HTERT RPE-1 (cell line): ENCODE measurements around the gene RFK.

ENCODE experiments used
- in situ Hi-C: fragments of 300-500 bp; cut with MboI; formaldehyde crosslinking; loops from 4 replicates; pipeline ENCODE4 v1.14.3; 2020; ENCODE audit warnings: low sequenced_read_pairs

RFK gene

GRCh38 chr9:76413658-76414057 is 19.4 kb upstream of the RFK start:
- in situ Hi-C loops: no loop called here

GRCh38 chr9:76412638-76413037 is 18.4 kb upstream of the RFK start:
- in situ Hi-C loops: no loop called here

- in situ Hi-C loops: no loop called here
Measured at GRCh38 chr9:76405868-76406267, 11.6 kb upstream of the RFK start.

GRCh38 chr9:76405340-76405739 is 11.1 kb upstream of the RFK start:
- in situ Hi-C loops: no loop called here

GRCh38 chr9:76404401-76404800 is 10.2 kb upstream of the RFK start:
- in situ Hi-C loops: no loop called here

GRCh38 chr9:76403352-76403751 is 9.1 kb upstream of the RFK start:
- in situ Hi-C loops: no loop called here

GRCh38 chr9:76401580-76402354 is 7.5 kb upstream of the RFK start:
- in situ Hi-C loops: no loop called here

GRCh38 chr9:76401176-76401575 is 7.0 kb upstream of the RFK start:
- in situ Hi-C loops: no loop called here

GRCh38 chr9:76400534-76401096 is 6.4 kb upstream of the RFK start:
- in situ Hi-C loops: no loop called here

- in situ Hi-C loops: no loop called here
Measured at GRCh38 chr9:76399856-76400255, 5.6 kb upstream of the RFK start.

- in situ Hi-C loops: no loop called here
Measured at GRCh38 chr9:76396597-76396996, 2.4 kb upstream of the RFK start.

GRCh38 chr9:76396144-76396543 is 1.9 kb upstream of the RFK start:
- in situ Hi-C loops: no loop called here

GRCh38 chr9:76395381-76395780 is 1.2 kb upstream of the RFK start:
- in situ Hi-C loops: no loop called here

- in situ Hi-C loops: no loop called here
Measured at GRCh38 chr9:76394960-76395252, 680 bp upstream of the RFK start.

GRCh38 chr9:76390656-76391055 is 3.6 kb downstream of the RFK start:
- in situ Hi-C loops: no loop called here

GRCh38 chr9:76379494-76379893 is 14.7 kb downstream of the RFK start:
- in situ Hi-C loops: no loop called here

- in situ Hi-C loops: no loop called here
Measured at GRCh38 chr9:76378367-76379073, 15.7 kb downstream of the RFK start.

- in situ Hi-C loops: no loop called here
Measured at GRCh38 chr9:76377791-76378190, 16.4 kb downstream of the RFK start.

- in situ Hi-C loops: no loop called here
Measured at GRCh38 chr9:76374783-76375559, 19.3 kb downstream of the RFK start.

GRCh38 chr9:76373784-76374474 is 20.3 kb downstream of the RFK start:
- in situ Hi-C loops: no loop called here

- in situ Hi-C loops: no loop called here
Measured at GRCh38 chr9:76373173-76373783, 20.9 kb downstream of the RFK start.
